ENCODE results near the gene USP48.
A peak's percentile ranks its signal among the peaks of the same experiment; 100 is the strongest.
"Not testable (repeated sequence)": the region's sequence is repeated elsewhere in the genome, so short reads cannot be mapped to it uniquely, and the experiment has no call there.

USP48 gene

DNA sequence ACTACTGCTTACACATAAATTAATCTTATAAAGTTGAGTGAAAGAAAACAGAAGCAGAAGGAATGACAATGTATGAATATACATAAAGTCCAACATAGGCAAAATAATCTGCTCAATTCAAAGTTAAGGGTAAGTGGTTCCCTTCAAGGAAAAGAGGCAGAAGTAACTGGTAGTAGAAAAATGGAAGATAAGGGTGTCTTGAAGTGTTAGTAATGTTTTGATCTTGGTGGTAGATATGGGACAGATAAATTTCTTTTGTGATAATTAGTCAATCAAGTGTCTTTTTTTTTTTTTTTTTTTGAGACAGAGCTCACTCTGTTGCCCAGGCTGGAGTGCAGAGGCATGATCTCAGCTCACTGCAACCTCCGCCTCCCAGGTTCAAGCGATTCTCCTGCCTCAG is 12.7 kb downstream of the USP48 start:
- no peak overlapping the region for H3K4me3 ChIP-seq (ENCODE audit: low read length)
- H3K27me3 ChIP-seq (replicated peaks; ENCODE audit: control insufficient read depth, insufficient read depth, low read length) = no peaks in the 10 kb centered on the region
- peaks cover 23% of the 10 kb centered on the region for H3K4me1 ChIP-seq (ENCODE audit: control insufficient read depth, insufficient read depth, low read length)
- H3K9ac ChIP-seq (ENCODE audit: low read length) = no peak overlapping the region
- DNase-seq (ENCODE audit: low read depth) = no peak
- no peaks in the 10 kb centered on the region for H3K36me3 ChIP-seq (ENCODE audit: control insufficient read depth, insufficient read depth, low read length, severe bottlenecking)
- no peaks in the 10 kb centered on the region for H3K9me3 ChIP-seq (ENCODE audit: control insufficient read depth, low read length)

DNA sequence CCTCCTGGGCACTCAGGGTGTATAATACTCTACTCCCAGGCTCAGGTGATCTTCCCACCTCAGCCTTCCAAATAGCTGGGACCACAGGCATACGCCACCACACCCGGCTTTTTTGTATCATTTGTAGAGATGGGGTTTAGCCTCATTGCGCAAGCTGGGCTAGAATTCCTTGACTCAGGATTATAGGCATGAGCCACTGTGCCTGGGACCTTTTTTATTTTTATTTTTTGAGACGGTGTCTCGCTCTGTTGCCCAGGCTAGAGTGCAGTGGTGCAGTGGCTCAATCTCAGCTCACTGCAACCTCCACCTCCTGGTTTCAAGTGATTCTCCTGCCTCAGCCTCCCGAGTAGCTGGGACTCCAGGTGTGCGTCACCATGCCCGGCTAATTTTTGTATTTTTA is 15.8 kb downstream of the USP48 start:
- not testable (repeated sequence) for H3K27me3 ChIP-seq (replicated peaks; ENCODE audit: control insufficient read depth, insufficient read depth, low read length); H3K9ac ChIP-seq (ENCODE audit: low read length)

DNA sequence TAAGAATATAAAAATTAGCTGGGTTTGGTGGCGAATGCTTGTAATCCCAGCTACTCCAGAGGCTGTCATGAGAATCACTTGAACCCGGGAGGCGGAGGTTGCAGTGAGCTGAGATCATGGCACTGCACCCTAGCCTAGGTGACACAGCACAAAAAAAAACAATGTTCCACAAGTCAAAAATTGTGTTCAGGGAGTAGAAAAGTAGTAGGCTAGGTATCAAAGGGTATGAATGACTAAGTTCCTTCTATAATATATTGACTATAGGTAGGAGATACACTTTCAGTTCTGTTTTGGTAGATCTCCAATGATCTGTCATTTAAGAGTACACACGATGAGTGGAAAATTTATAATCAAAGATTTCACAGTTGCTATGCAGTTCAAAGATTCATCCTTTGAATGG is 16.7 kb downstream of the USP48 start:
- no peaks in the 10 kb centered on the region for H3K9me3 ChIP-seq (ENCODE audit: control insufficient read depth, low read length)
- no peak for DNase-seq (ENCODE audit: low read depth)
- no peaks in the 10 kb centered on the region for H3K27me3 ChIP-seq (replicated peaks; ENCODE audit: control insufficient read depth, insufficient read depth, low read length)
- no peak overlapping the region for H3K9ac ChIP-seq (ENCODE audit: low read length)
- H3K4me3 ChIP-seq (ENCODE audit: low read length) = no peak overlapping the region
- H3K4me1 ChIP-seq (ENCODE audit: control insufficient read depth, insufficient read depth, low read length) = peaks cover 41% of the 10 kb centered on the region
- no peaks in the 10 kb centered on the region for H3K36me3 ChIP-seq (ENCODE audit: control insufficient read depth, insufficient read depth, low read length, severe bottlenecking)

More for the DNA sequence above, 15.8 kb downstream of the USP48 start:
- peaks cover 38% of the 10 kb centered on the region for H3K4me1 ChIP-seq (ENCODE audit: control insufficient read depth, insufficient read depth, low read length)
- DNase-seq (ENCODE audit: low read depth) = peak; percentile 16
- H3K9me3 ChIP-seq (ENCODE audit: control insufficient read depth, low read length); H3K36me3 ChIP-seq (ENCODE audit: control insufficient read depth, insufficient read depth, low read length, severe bottlenecking); H3K4me3 ChIP-seq (ENCODE audit: low read length): not testable (repeated sequence)

DNA sequence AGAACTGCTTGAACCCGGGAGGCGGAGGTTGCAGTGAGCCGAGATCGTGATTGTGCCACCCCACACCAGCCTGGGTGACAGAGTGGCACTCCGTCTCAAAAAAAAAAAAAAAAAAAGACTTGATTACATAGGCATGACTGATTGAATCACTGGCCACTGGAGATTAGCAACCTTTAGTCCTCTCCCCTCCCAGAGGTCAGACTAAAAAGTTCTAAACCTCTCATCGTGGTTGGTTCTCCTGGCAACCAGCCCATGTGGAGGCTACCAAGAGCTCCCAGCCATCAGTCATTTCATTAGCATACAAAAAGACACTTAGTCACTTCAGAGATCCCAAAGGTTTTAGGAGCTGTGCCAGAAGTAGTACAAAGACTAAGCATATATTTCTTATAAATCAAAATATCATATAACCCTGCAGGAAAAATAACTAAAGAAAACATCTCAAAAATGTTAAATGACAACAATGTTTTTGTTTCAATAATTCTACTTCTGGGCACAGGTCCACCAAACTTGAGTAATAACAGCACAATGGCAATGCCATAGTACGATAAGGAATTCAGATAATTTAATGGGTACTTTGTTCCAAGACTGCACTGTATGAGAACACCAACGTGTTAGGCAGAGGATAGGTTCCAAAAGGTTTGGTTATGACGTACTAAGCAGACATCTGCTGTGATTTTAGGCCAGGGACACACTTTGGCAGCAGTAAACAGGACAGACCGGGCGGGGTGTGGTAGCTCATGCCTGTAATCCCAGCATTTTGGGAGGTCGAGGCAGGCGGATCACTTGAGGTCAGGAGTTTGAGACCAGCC is 18.1 kb downstream of the USP48 start:
- H3K9ac ChIP-seq (ENCODE audit: low read length) = no peak overlapping the region
- DNase-seq (ENCODE audit: low read depth) = peak; percentile 96
- no peaks in the 10 kb centered on the region for H3K36me3 ChIP-seq (ENCODE audit: control insufficient read depth, insufficient read depth, low read length, severe bottlenecking)
- H3K4me3 ChIP-seq (ENCODE audit: low read length) = no peak overlapping the region
- no peaks in the 10 kb centered on the region for H3K9me3 ChIP-seq (ENCODE audit: control insufficient read depth, low read length)
- H3K27me3 ChIP-seq (replicated peaks; ENCODE audit: control insufficient read depth, insufficient read depth, low read length) = no peaks in the 10 kb centered on the region
- peaks cover 41% of the 10 kb centered on the region for H3K4me1 ChIP-seq (ENCODE audit: control insufficient read depth, insufficient read depth, low read length)

DNA sequence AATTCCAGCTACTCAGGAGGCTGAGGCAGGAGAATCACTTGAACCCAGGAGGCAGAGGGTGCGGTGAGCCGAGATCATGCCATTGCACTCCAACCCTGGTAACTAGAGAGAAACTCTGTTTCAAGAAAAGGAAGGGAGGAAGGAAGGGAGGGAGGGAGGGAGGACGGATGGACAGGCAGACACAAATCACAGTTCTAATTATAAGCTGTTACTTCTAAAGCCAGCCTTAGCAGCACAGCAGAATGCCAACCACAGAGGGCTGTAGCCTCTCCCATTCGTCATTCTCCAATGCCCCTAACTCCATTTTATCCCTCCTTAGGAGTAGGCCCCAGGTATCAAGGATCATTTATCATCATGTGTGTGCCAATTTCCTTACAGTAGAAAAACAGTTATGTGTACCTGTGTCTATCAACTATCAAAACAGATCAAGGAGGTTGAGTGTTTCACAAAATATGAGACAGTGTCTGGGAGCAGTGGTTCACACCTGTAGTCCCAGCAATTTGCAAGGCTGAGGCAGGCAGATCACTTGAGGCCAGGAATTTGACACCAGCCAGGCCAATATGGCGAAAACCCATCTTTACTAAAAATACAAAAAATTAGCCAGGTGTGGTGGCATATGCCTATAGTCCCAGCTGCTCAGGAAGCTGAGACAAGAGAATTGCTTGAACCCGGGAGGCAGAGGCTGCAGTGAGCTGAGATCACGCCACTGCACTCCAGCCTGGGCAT is 19.1 kb downstream of the USP48 start:
- DNase-seq (ENCODE audit: low read depth) = no peak
- H3K9ac ChIP-seq (ENCODE audit: low read length) = no peak overlapping the region
- H3K4me1 ChIP-seq (ENCODE audit: control insufficient read depth, insufficient read depth, low read length) = peaks cover 49% of the 10 kb centered on the region
- H3K36me3 ChIP-seq (ENCODE audit: control insufficient read depth, insufficient read depth, low read length, severe bottlenecking) = no peaks in the 10 kb centered on the region
- no peaks in the 10 kb centered on the region for H3K27me3 ChIP-seq (replicated peaks; ENCODE audit: control insufficient read depth, insufficient read depth, low read length)
- H3K4me3 ChIP-seq (ENCODE audit: low read length) = no peak overlapping the region
- H3K9me3 ChIP-seq (ENCODE audit: control insufficient read depth, low read length) = no peaks in the 10 kb centered on the region

DNA sequence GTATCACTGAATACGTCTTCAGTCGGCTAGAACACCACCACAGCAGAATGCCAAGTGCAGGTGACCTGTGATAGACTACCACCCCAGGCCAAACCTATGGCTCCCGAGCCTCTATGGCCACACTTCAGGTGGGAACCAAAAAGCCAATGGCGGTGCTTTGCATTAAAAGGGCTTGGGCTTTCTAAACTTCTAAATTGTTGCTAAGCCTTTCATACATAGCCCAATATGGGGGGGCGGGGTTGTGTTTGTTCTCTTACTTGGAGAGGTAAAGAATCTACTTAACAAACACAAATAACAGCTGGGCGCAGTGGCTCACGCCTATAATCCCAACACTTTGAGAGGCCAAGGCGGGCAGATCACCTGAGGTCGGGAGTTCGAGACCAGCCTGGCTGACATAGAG is 19.7 kb downstream of the USP48 start:
- H3K4me3 ChIP-seq (ENCODE audit: low read length) = no peak overlapping the region
- no peak for DNase-seq (ENCODE audit: low read depth)
- peaks cover 46% of the 10 kb centered on the region for H3K4me1 ChIP-seq (ENCODE audit: control insufficient read depth, insufficient read depth, low read length)
- no peaks in the 10 kb centered on the region for H3K27me3 ChIP-seq (replicated peaks; ENCODE audit: control insufficient read depth, insufficient read depth, low read length)
- no peaks in the 10 kb centered on the region for H3K36me3 ChIP-seq (ENCODE audit: control insufficient read depth, insufficient read depth, low read length, severe bottlenecking)
- no peaks in the 10 kb centered on the region for H3K9me3 ChIP-seq (ENCODE audit: control insufficient read depth, low read length)
- no peak overlapping the region for H3K9ac ChIP-seq (ENCODE audit: low read length)

DNA sequence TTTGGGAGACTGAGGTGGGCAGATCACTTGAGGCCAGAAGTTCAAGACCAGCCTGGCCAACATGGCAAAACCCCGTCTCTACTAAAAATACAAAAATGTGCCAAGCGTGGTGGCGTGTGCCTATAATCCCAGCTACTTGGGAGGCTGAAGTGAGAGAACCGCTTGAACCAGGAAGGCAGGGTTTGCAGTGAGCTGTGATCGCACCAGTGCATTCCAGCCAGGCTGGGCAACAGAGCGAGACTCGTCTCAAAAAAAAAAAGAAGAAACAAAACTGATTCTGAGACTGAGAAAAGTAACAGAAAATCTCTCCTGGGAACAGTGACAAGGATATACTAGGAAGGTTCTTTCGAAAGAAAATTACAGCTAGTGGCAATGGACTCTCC is 20.9 kb downstream of the USP48 start:
- no peaks in the 10 kb centered on the region for H3K27me3 ChIP-seq (replicated peaks; ENCODE audit: control insufficient read depth, insufficient read depth, low read length)
- no peaks in the 10 kb centered on the region for H3K9me3 ChIP-seq (ENCODE audit: control insufficient read depth, low read length)
- H3K36me3 ChIP-seq (ENCODE audit: control insufficient read depth, insufficient read depth, low read length, severe bottlenecking) = no peaks in the 10 kb centered on the region
- H3K4me1 ChIP-seq (ENCODE audit: control insufficient read depth, insufficient read depth, low read length) = peaks cover 36% of the 10 kb centered on the region
- no peak for DNase-seq (ENCODE audit: low read depth)
- H3K4me3 ChIP-seq (ENCODE audit: low read length) = no peak overlapping the region
- H3K9ac ChIP-seq (ENCODE audit: low read length) = no peak overlapping the region

DNA sequence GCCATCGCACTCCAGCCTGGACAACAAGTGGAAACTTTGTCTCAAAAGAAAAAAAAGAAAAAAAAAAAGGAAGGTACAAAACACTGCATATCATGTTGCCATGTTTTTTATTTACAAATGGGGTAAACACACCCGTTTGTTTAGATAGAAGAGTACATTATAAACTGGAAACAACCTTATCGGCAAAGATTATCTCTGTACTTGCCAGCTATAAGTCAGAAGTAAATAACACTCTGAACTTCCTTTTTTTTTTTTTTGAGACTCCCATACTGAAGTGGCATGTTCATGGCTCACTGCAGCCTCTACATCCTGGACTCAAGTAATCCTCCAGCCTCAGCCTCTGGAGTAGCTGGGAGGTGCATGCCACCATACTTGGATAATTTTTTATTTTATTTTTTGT is 21.9 kb downstream of the USP48 start:
- Histone ChIP-seq H3K27me3 (replicated peaks; ENCODE audit: control insufficient read depth, insufficient read depth, low read length) (no peaks in the 10 kb centered on the region), H3K36me3 (ENCODE audit: control insufficient read depth, insufficient read depth, low read length, severe bottlenecking) (peaks cover 5% of the 10 kb centered on the region), H3K4me1 (ENCODE audit: control insufficient read depth, insufficient read depth, low read length) (peaks cover 34% of the 10 kb centered on the region), H3K9me3 (ENCODE audit: control insufficient read depth, low read length) (no peaks in the 10 kb centered on the region), H3K4me3 (ENCODE audit: low read length) (no peak overlapping the region), H3K9ac (ENCODE audit: low read length) (no peak overlapping the region)
- DNase-seq (ENCODE audit: low read depth) = no peak

DNA sequence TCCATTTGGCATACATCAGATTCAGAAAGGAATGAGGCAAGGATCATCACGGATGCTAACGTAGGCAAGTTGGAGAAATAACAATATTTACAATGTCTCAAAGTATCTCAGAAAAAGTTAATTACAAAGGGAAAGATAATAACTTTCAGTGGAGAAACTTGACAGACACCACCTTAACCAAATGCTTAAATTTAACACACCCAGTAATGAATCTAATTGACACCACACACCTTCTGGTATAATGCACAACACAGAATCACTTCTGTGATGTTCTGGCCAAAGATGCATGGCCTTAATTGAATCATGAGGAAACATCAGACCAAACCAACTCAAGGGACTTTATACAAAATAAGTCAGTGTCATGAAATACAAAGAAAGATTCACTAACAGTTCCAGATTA is 23.1 kb downstream of the USP48 start:
- no peaks in the 10 kb centered on the region for H3K9me3 ChIP-seq (ENCODE audit: control insufficient read depth, low read length)
- H3K27me3 ChIP-seq (replicated peaks; ENCODE audit: control insufficient read depth, insufficient read depth, low read length) = no peaks in the 10 kb centered on the region
- H3K4me3 ChIP-seq (ENCODE audit: low read length) = no peak overlapping the region
- H3K9ac ChIP-seq (ENCODE audit: low read length) = no peak overlapping the region
- DNase-seq (ENCODE audit: low read depth) = no peak
- peaks cover 25% of the 10 kb centered on the region for H3K4me1 ChIP-seq (ENCODE audit: control insufficient read depth, insufficient read depth, low read length)
- peaks cover 14% of the 10 kb centered on the region for H3K36me3 ChIP-seq (ENCODE audit: control insufficient read depth, insufficient read depth, low read length, severe bottlenecking)

DNA sequence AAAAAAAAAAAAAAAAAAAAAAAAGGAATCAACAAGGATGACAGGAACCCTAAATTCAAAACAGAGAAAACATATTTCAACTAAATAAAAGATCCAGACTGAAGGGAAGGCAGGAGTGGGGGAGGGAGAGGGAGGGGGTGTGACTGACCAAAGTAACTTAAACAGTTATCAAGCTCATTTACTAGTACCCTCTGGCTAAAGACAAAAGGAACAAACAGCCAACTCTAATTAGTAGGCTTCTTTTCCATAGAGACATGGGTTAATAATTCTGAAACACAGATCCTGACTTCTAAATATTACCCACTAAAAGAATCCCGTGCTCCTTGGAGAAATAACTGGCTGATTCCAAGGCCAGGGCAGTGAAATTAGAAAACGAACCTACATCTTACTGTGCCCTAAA is 23.8 kb downstream of the USP48 start:
- H3K9me3 ChIP-seq (ENCODE audit: control insufficient read depth, low read length) = no peaks in the 10 kb centered on the region
- no peak for DNase-seq (ENCODE audit: low read depth)
- H3K9ac ChIP-seq (ENCODE audit: low read length) = no peak overlapping the region
- peaks cover 20% of the 10 kb centered on the region for H3K4me1 ChIP-seq (ENCODE audit: control insufficient read depth, insufficient read depth, low read length)
- peaks cover 20% of the 10 kb centered on the region for H3K36me3 ChIP-seq (ENCODE audit: control insufficient read depth, insufficient read depth, low read length, severe bottlenecking)
- no peak overlapping the region for H3K4me3 ChIP-seq (ENCODE audit: low read length)
- H3K27me3 ChIP-seq (replicated peaks; ENCODE audit: control insufficient read depth, insufficient read depth, low read length) = no peaks in the 10 kb centered on the region

DNA sequence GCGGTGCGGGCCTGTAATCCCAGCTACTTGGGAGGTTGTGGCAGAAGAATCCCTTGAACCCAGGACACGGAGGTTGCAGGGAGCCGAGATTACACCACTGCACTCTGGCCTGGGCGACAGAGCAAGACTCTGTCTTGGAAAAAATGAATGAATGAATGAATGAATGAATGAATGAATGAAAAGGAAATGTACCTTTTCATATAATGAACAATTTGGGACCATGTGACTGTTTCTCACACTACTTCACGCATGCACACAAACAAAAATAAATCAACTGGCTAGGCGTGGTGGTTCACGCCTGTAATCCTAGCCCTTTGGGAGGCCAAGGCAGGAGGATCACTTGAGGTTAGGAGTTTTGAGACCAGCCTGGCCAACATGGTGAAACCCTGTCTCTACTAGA is 24.3 kb downstream of the USP48 start:
- no peaks in the 10 kb centered on the region for H3K27me3 ChIP-seq (replicated peaks; ENCODE audit: control insufficient read depth, insufficient read depth, low read length)
- H3K9ac ChIP-seq (ENCODE audit: low read length) = no peak overlapping the region
- H3K9me3 ChIP-seq (ENCODE audit: control insufficient read depth, low read length) = no peaks in the 10 kb centered on the region
- peaks cover 25% of the 10 kb centered on the region for H3K36me3 ChIP-seq (ENCODE audit: control insufficient read depth, insufficient read depth, low read length, severe bottlenecking)
- no peak overlapping the region for H3K4me3 ChIP-seq (ENCODE audit: low read length)
- peaks cover 15% of the 10 kb centered on the region for H3K4me1 ChIP-seq (ENCODE audit: control insufficient read depth, insufficient read depth, low read length)
- DNase-seq (ENCODE audit: low read depth) = no peak

Measured in adipocyte (in vitro differentiated cells).